GM12878 (cell line): ENCODE data around the gene NFE2. TPM values are rescaled to one million over a fixed set of nuclear protein-coding genes. Genes with fewer than 3 reads are reported as not detected.

ENCODE experiments used
- ATAC-seq: fragments of 200-7000 bp; cut with Tn5 transposase; 3 replicates; pipeline ENCODE4 v1.9.1; 2020; ENCODE audit warnings: mild to moderate bottlenecking, moderate library complexity
- BruUV-seq: library from RNA; stranded (reverse); fragments of 400-500 nt; replicated peaks from 2 replicates; lab custom pipeline; 2021; lab: Mats Ljungman, UMichigan
- CTCF ChIA-PET: fragments of 300-600 bp; sonication (Branson Sonifier 250); formaldehyde crosslinking; extraction: SDS; loops from one replicate; lab custom pipeline; 2021; ENCODE audit warnings: inconsistent platforms; lab: Yijun Ruan, JAX
- POLR2A ChIA-PET: fragments of 350-600 bp; formaldehyde crosslinking; extraction: SDS; loops from one replicate; lab custom pipeline; 2021; ENCODE audit warnings: inconsistent platforms; lab: Charles Lee
- RAD21 ChIA-PET: fragments of 300-600 bp; sonication (Branson Sonifier 250); formaldehyde crosslinking; loops from one replicate; lab custom pipeline; 2023; ENCODE audit warnings: antibody characterized with exemption; ENCODE audit not compliant: unreplicated experiment; lab: Charles Lee
- SMC1A ChIA-PET: fragments of 300-600 bp; sonication (Branson Sonifier 250); formaldehyde crosslinking; loops from one replicate; lab custom pipeline; 2023; ENCODE audit not compliant: unreplicated experiment, uncharacterized antibody; lab: Charles Lee
- DNase-seq: peaks from one replicate; pipeline ENCODE4 v3.0.0-alpha.2; 2011; ENCODE audit warnings: low read depth, low spot score
- FAIRE-seq: peaks from 3 replicates; lab custom pipeline; 2011; peaks lifted over from hg19 to GRCh38; lab: Jason Lieb, UNC
- H2AFZ ChIP-seq: 2 replicates; pipeline ENCODE4 v1.6.0; 2011; ENCODE audit warnings: low read depth, low read length, control low read depth; ENCODE audit not compliant: control insufficient read depth
- H3K27ac ChIP-seq: 2 replicates; pipeline ENCODE4 v1.5.1; 2011; ENCODE audit warnings: control low read depth; ENCODE audit not compliant: control insufficient read depth, insufficient read depth
- H3K27me3 ChIP-seq, 2 experiments: replicated peaks in 1 of 2; 2 replicates each; pipeline versions ENCODE4 v1.6.0 to v1.6.1; 2011; ENCODE audit warnings: low read length in 1 of 2; ENCODE audit not compliant: control insufficient read depth in 2 of 2, insufficient read depth in 2 of 2
- H3K36me3 ChIP-seq, 2 experiments: 2 replicates each; pipeline ENCODE4 v1.5.1; 2011; ENCODE audit warnings: low read length in 1 of 2; ENCODE audit not compliant: control insufficient read depth in 2 of 2, insufficient read depth in 2 of 2
- H3K4me1 ChIP-seq: 2 replicates; pipeline ENCODE4 v1.6.1; 2011; ENCODE audit warnings: mild to moderate bottlenecking, low read length, moderate library complexity, mixed read lengths; ENCODE audit not compliant: control insufficient read depth, insufficient read depth
- H3K4me2 ChIP-seq: 2 replicates; pipeline ENCODE4 v1.6.0; 2011; ENCODE audit warnings: control low read depth; ENCODE audit not compliant: control insufficient read depth, insufficient read depth
- H3K4me3 ChIP-seq: fragments of 200-600 bp; sonication (generic); 2 replicates; pipeline ENCODE4 v1.5.1; 2016
- H3K79me2 ChIP-seq: 2 replicates; pipeline ENCODE4 v1.6.0; 2011; ENCODE audit warnings: low read length; ENCODE audit not compliant: control insufficient read depth, insufficient read depth
- H3K9ac ChIP-seq: 2 replicates; pipeline ENCODE4 v1.8.0; 2011; ENCODE audit warnings: low read length, control low read depth, mixed read lengths; ENCODE audit not compliant: control insufficient read depth, insufficient read depth
- H3K9me3 ChIP-seq: replicated peaks from 3 replicates; pipeline ENCODE4 v1.5.1; 2011; ENCODE audit warnings: mild to moderate bottlenecking, low read length; ENCODE audit not compliant: control insufficient read depth, insufficient read depth
- H4K20me1 ChIP-seq: 2 replicates; pipeline ENCODE4 v1.6.0; 2011; ENCODE audit not compliant: control insufficient read depth, insufficient read depth
- ATF2 ChIP-seq: IDR thresholded peaks from 2 replicates; pipeline ENCODE4 v1.6.1; 2012; ENCODE audit warnings: low read length, inconsistent platforms
- CBX5 ChIP-seq: sonication (generic); IDR thresholded peaks from 2 replicates; pipeline ENCODE4 v1.6.1; 2016; ENCODE audit warnings: low read depth, moderate library complexity, mild to moderate bottlenecking, inconsistent platforms
- CHD4 ChIP-seq: fragments of 200-600 bp; sonication (generic); IDR thresholded peaks from 2 replicates; pipeline ENCODE4 v1.6.1; 2016; ENCODE audit warnings: mild to moderate bottlenecking
- CTCF ChIP-seq, 3 experiments: IDR thresholded peaks in 2 of 3; conservative IDR thresholded peaks in 1 of 3; 2 replicates each; pipeline ENCODE4 v1.5.1; 2011; ENCODE audit warnings: low read depth in 3 of 3, low read length in 3 of 3, mild to moderate bottlenecking in 3 of 3, control low read depth in 2 of 3, moderate library complexity in 2 of 3, inconsistent platforms in 1 of 3, mixed read lengths in 1 of 3; ENCODE audit not compliant: control insufficient read depth in 2 of 3, insufficient read depth in 1 of 3; ENCODE audit errors: extremely low read depth in 1 of 3
- MTA2 ChIP-seq: fragments of 450-650 bp; IDR thresholded peaks from 2 replicates; pipeline ENCODE4 v1.6.1; 2016; ENCODE audit warnings: low read depth, mild to moderate bottlenecking, moderate library complexity
- MXI1 ChIP-seq: fragments of 150-350 bp; IDR thresholded peaks from 2 replicates; pipeline ENCODE4 v1.6.1; 2011; ENCODE audit warnings: low read depth, mild to moderate bottlenecking, inconsistent platforms, low read length, improper control_type of control experiment
- NFIC ChIP-seq: IDR thresholded peaks from 2 replicates; pipeline ENCODE4 v1.6.1; 2012; ENCODE audit warnings: low read depth, mild to moderate bottlenecking, inconsistent platforms, low read length, moderate library complexity
- NFYA ChIP-seq: IDR thresholded peaks from 2 replicates; pipeline ENCODE4 v1.6.1; 2011; ENCODE audit warnings: low read depth, mild to moderate bottlenecking, low read length, improper control_type of control experiment, borderline replicate concordance
- PML ChIP-seq: IDR thresholded peaks from 2 replicates; pipeline ENCODE4 v1.6.1; 2012; ENCODE audit warnings: low read length, inconsistent platforms
- POLR2A ChIP-seq: IDR thresholded peaks from 2 replicates; pipeline ENCODE4 v1.6.1; 2011; ENCODE audit warnings: low read depth, mild to moderate bottlenecking, low read length
- POLR2AphosphoS2 ChIP-seq: IDR thresholded peaks from 2 replicates; pipeline ENCODE4 v1.6.1; 2011; ENCODE audit warnings: low read depth, mild to moderate bottlenecking, low read length, improper control_type of control experiment, moderate library complexity
- POLR2AphosphoS5 ChIP-seq: IDR thresholded peaks from 2 replicates; pipeline ENCODE4 v1.6.1; 2011; ENCODE audit warnings: mild to moderate bottlenecking, low read length, inconsistent platforms
- POU2F2 ChIP-seq: IDR thresholded peaks from 3 replicates; pipeline ENCODE4 v1.6.1; 2011; ENCODE audit warnings: low read depth, mild to moderate bottlenecking, low read length, borderline replicate concordance
- RUNX3 ChIP-seq: IDR thresholded peaks from 2 replicates; pipeline ENCODE4 v1.6.1; 2012; ENCODE audit warnings: low read length, inconsistent platforms
- TARDBP ChIP-seq: IDR thresholded peaks from 2 replicates; pipeline ENCODE4 v1.6.1; 2016; ENCODE audit warnings: borderline replicate concordance
- ZBED1 ChIP-seq: IDR thresholded peaks from 2 replicates; pipeline ENCODE4 v1.6.1; 2016; ENCODE audit warnings: borderline replicate concordance
- WGBS: methylation state at CpG from one replicate; pipeline ENCODE4 v1.1.6; 2016; ENCODE audit warnings: low lambda C conversion rate; ENCODE audit not compliant: insufficient replicate concordance, insufficient coverage; ENCODE audit errors: missing lambda C conversion rate; 5-methylcytosine and 5-hydroxymethylcytosine counted together
- in situ Hi-C: fragments of 300-500 bp; cut with MboI; formaldehyde crosslinking; loops from 9 replicates; pipeline ENCODE4 v1.14.3; 2018; ENCODE audit warnings: mixed read lengths
- intact Hi-C: fragments of 100-400 bp; cut with micrococcal nuclease; formaldehyde crosslinking; loops from one replicate; pipeline ENCODE4 v1.14.2; 2022; ENCODE audit not compliant: unreplicated experiment
- polyA plus RNA-seq, 11 experiments: library from polyadenylated mRNA; depleted of rRNA in 4 of 11; unstranded in 6 of 11; stranded (reverse) in 5 of 11; fragments of >200 nt; fragmentation: Nextera tagmentation in 4 of 11; fragmentation: Illumina TruSeq in 1 of 11; extraction: Ambion mirVana in 4 of 11; extraction: Trizol in 1 of 11; gene quantifications; 1 replicate in 1 of 11; 2 replicates in 10 of 11; pipeline versions ENCODE4 v1.2.1 to v1.2.3, GENCODE V29; 2011 to 2016; ENCODE audit warnings: inconsistent platforms in 2 of 11, missing spikeins in 2 of 11, low read depth in 1 of 11
- total RNA-seq, 4 experiments: library from RNA; depleted of rRNA in 3 of 4; stranded (reverse); fragments of >200 nt in 3 of 4; fragmentation: Illumina TruSeq in 1 of 4; extraction: Trizol in 1 of 4; gene quantifications; 2 replicates each; pipeline versions ENCODE4 v1.2.1 to v1.2.3, GENCODE V29; 2013 to 2021
- TF ChIP-seq, protein P1 (sequence below): fragments of 450-650 bp; IDR thresholded peaks from 2 replicates; pipeline ENCODE4 v1.6.1; 2017; ENCODE audit warnings: borderline replicate concordance

Gene NFE2
- total and polyA plus RNA-seq, 10 of the 15 experiments (the other 5 are each of a cell fraction or from before 2014, with no cell fraction given): 0.06 to 0.28 TPM; not detected in 8

DNA sequence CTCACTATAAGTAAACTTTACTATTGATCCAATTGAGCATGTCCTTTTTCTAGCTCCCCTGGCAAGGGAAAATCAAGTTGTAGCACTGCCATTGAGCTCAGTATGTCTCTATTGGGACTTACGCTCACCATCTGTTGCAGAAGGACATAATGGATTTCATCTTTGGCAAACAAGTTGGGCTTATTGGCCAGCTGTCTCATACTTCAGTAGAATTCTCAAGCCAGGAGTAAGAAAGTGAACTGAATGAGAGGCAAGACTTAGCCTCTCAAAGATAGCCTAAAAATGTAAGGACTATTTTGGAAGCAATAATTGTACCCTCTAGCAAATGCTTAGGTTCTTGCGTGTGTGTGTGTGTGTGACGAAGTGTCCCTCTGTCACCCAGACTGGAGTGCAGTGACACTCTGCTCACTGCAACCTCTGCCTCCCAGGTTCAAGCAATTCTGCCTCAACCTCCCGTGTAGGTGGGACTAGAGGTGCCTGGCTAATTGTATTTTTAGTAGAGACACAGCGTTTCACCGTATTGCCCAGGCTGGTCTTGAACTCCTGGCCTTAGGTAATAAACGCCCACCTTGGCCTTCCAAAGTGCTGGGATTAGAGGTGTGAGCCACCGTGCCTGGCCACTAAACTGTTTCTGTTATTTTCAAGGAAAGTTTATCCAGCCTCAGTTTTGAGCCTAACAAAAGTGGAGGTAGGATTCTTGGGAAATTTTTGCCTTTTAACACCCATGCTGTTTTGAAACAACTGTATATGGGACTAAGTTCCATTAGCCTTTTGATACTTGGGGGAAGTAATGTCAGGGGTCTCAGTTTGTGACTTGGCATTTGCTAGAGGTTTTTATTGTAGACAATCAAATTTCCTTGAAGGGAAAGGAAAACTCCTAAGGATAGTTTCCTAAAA lies 13.3 kb downstream of the NFE2 start:
- DNase-seq (no peak), FAIRE-seq (no peak), ATAC-seq (peak; percentile 5)
- H3K27me3 ChIP-seq: no peaks in the 10 kb centered on the region
- intact Hi-C loops (no loop called here), in situ Hi-C loops (no loop called here)
- peaks cover 19 to 42% of the 10 kb centered on the region in 2 experiments for H3K36me3 ChIP-seq
- POLR2A ChIA-PET: interaction anchor here (0.7 to 1.4 kb wide), 6 partner anchors 9 to 75 kb away, joined by 3 to 4 read pairs (median 4); no protein-coding TSS in a partner anchor
- CTCF ChIA-PET: interaction anchor here (0.8 to 3.5 kb wide), 16 partner anchors 8 to 112 kb away, joined by 3 to 15 read pairs (median 5); partner anchors contain the start of gene COPZ1
- peaks cover 29% of the 10 kb centered on the region for H3K79me2 ChIP-seq
- no TSS peak for BruUV-seq
- H3K4me2 ChIP-seq: no peak overlapping the region
- no peaks in the 10 kb centered on the region for H3K9me3 ChIP-seq
- no peak overlapping the region for H2AFZ ChIP-seq
- H3K4me1 ChIP-seq: peaks cover 3% of the 10 kb centered on the region; the same call in 1 of the 2 replicates
- peaks cover 7% of the 10 kb centered on the region for H4K20me1 ChIP-seq
- H3K4me3 ChIP-seq: no peak overlapping the region
- no peak overlapping the region for H3K9ac ChIP-seq
- SMC1A ChIA-PET: interaction anchor here (0.9 to 1.9 kb wide), 8 partner anchors 9 to 151 kb away, joined by 3 to 11 read pairs (median 4); partner anchors contain the start of gene COPZ1
- no peak overlapping the region for H3K27ac ChIP-seq
- RAD21 ChIA-PET: interaction anchor here (1.0 to 2.0 kb wide), 4 partner anchors 33 to 112 kb away, joined by 3 to 9 read pairs (median 4); no protein-coding TSS in a partner anchor
- WGBS: 51% methylated on average over 8 of the region's 8 CpGs
- TF ChIP-seq ATF2: peak; percentile 35; the same call in 1 of the 2 replicates
- no peak for TF ChIP-seq MXI1
- TF ChIP-seq MTA2: no peak
- no peak for TF ChIP-seq NFYA
- peak; percentile 81 for TF ChIP-seq ZBED1
- TF ChIP-seq POLR2A: peak; percentile 81
- no peak for TF ChIP-seq NFIC
- no peak for TF ChIP-seq CTCF (IDR thresholded peaks at IDR 0.05 in 2 of 3, conservative IDR thresholded peaks at IDR 0.05 in 1 of 3; ENCODE audit: control insufficient read depth in 2 of 3, extremely low read depth in 1 of 3, insufficient read depth in 1 of 3, low read depth in 3 of 3, low read length in 3 of 3)
- no peak for TF ChIP-seq CBX5
- TF ChIP-seq PML: peak; percentile 72
- no peak for TF ChIP-seq CHD4
- TF ChIP-seq, protein P1, sequence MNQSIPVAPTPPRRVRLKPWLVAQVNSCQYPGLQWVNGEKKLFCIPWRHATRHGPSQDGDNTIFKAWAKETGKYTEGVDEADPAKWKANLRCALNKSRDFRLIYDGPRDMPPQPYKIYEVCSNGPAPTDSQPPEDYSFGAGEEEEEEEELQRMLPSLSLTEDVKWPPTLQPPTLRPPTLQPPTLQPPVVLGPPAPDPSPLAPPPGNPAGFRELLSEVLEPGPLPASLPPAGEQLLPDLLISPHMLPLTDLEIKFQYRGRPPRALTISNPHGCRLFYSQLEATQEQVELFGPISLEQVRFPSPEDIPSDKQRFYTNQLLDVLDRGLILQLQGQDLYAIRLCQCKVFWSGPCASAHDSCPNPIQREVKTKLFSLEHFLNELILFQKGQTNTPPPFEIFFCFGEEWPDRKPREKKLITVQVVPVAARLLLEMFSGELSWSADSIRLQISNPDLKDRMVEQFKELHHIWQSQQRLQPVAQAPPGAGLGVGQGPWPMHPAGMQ: no peak
- peak; percentile 61; the same call in 1 of the 2 replicates for TF ChIP-seq POLR2AphosphoS2
- 0 out of 2 replicates have a peak, but pooled peaks have one; percentile 52 for TF ChIP-seq TARDBP
- peak; percentile 68; the same call in 2 of the 3 replicates for TF ChIP-seq POU2F2
- no peak for TF ChIP-seq RUNX3
- TF ChIP-seq POLR2AphosphoS5: peak; percentile 95
